Trophoblast cell (in vitro differentiated cells and primary cell): ENCODE results near the gene MGAT3.

ENCODE experiments used
- DNase-seq, 2 donors: peaks; one replicate each; pipeline ENCODE4 v3.0.0-alpha.2; 2016
- H2AFZ ChIP-seq: 2 replicates; pipeline ENCODE4 v1.6.1; 2013; ENCODE audit warnings: low read length, moderate library complexity, mild to moderate bottlenecking; ENCODE audit not compliant: insufficient read depth, poor library complexity
- H2AK5ac ChIP-seq: 2 replicates; pipeline ENCODE4 v1.6.1; 2013; ENCODE audit warnings: mild to moderate bottlenecking, low read length
- H2BK120ac ChIP-seq: 2 replicates; pipeline ENCODE4 v1.6.1; 2013; ENCODE audit warnings: low read length, mild to moderate bottlenecking, moderate library complexity; ENCODE audit not compliant: insufficient read depth, poor library complexity
- H2BK12ac ChIP-seq: 2 replicates; pipeline ENCODE4 v1.6.1; 2013; ENCODE audit warnings: mild to moderate bottlenecking, low read length, moderate library complexity
- H2BK5ac ChIP-seq: 2 replicates; pipeline ENCODE4 v1.6.1; 2013; ENCODE audit warnings: low read length, low read depth, moderate library complexity, mild to moderate bottlenecking; ENCODE audit not compliant: poor library complexity
- H3K14ac ChIP-seq: 2 replicates; pipeline ENCODE4 v1.6.1; 2013; ENCODE audit warnings: mild to moderate bottlenecking, low read length
- H3K18ac ChIP-seq: 2 replicates; pipeline ENCODE4 v1.6.1; 2013; ENCODE audit warnings: mild to moderate bottlenecking, low read length
- H3K23ac ChIP-seq: 2 replicates; pipeline ENCODE4 v1.6.1; 2013; ENCODE audit warnings: low read length
- H3K27ac ChIP-seq: 2 replicates; pipeline ENCODE4 v1.5.1; 2013; ENCODE audit warnings: low read depth, mild to moderate bottlenecking, inconsistent platforms, low read length, moderate library complexity
- H3K27me3 ChIP-seq: 2 replicates; pipeline ENCODE4 v1.6.1; 2013; ENCODE audit warnings: inconsistent platforms, mild to moderate bottlenecking, low read length, moderate library complexity; ENCODE audit not compliant: insufficient read depth
- H3K36me3 ChIP-seq, 2 experiments: 1 replicate in 1 of 2; 2 replicates in 1 of 2; pipeline ENCODE4 v1.6.1; 2013; ENCODE audit warnings: low read length in 2 of 2, mild to moderate bottlenecking in 2 of 2, moderate library complexity in 1 of 2; ENCODE audit not compliant: insufficient read depth in 2 of 2, control insufficient read depth in 1 of 2
- H3K4ac ChIP-seq: 2 replicates; pipeline ENCODE4 v1.6.1; 2013; ENCODE audit warnings: low read depth, mild to moderate bottlenecking, low read length, moderate library complexity
- H3K4me1 ChIP-seq, 2 experiments: 1 replicate in 1 of 2; 2 replicates in 1 of 2; pipeline ENCODE4 v1.6.1; 2013; ENCODE audit warnings: low read length in 2 of 2, mild to moderate bottlenecking in 2 of 2, moderate library complexity in 1 of 2; ENCODE audit not compliant: insufficient read depth in 2 of 2, control insufficient read depth in 1 of 2
- H3K4me2 ChIP-seq: 2 replicates; pipeline ENCODE4 v1.6.1; 2013; ENCODE audit warnings: inconsistent platforms, mild to moderate bottlenecking, low read length, moderate library complexity
- H3K4me3 ChIP-seq: 2 replicates; pipeline ENCODE4 v1.5.1; 2013; ENCODE audit warnings: mild to moderate bottlenecking, low read depth, low read length, inconsistent platforms
- H3K79me1 ChIP-seq: one replicate; pipeline ENCODE4 v1.6.1; 2013; ENCODE audit warnings: low read length
- H3K79me2 ChIP-seq: 2 replicates; pipeline ENCODE4 v1.6.1; 2013; ENCODE audit warnings: low read length, mild to moderate bottlenecking; ENCODE audit not compliant: control insufficient read depth, insufficient read depth, poor library complexity
- H3K9ac ChIP-seq: 2 replicates; pipeline ENCODE4 v1.6.1; 2013; ENCODE audit warnings: mild to moderate bottlenecking, low read length
- H3K9me3 ChIP-seq: 2 replicates; pipeline ENCODE4 v1.6.1; 2013; ENCODE audit warnings: low read depth, mild to moderate bottlenecking, control low read depth, inconsistent platforms, low read length; ENCODE audit not compliant: insufficient read depth
- H4K12ac ChIP-seq: 2 replicates; pipeline ENCODE4 v1.6.1; 2013; ENCODE audit warnings: low read depth, mild to moderate bottlenecking, low read length, moderate library complexity
- H4K8ac ChIP-seq: 2 replicates; pipeline ENCODE4 v1.6.1; 2013; ENCODE audit warnings: low read depth, mild to moderate bottlenecking, low read length, moderate library complexity
- H4K91ac ChIP-seq: one replicate; pipeline ENCODE4 v1.6.1; 2013; ENCODE audit warnings: low read depth, mild to moderate bottlenecking, low read length, moderate library complexity
- WGBS: extraction: QIAGEN DNeasy Blood & Tissue Kit; methylation state at CpG from one replicate; pipeline ENCODE4 v1.1.7; 2013; ENCODE audit warnings: missing lambda C conversion rate; ENCODE audit not compliant: insufficient read length, insufficient coverage; ENCODE audit errors: extremely low coverage; 5-methylcytosine and 5-hydroxymethylcytosine counted together

MGAT3 gene

GRCh38 chr22:39449708-39450107 is 7.1 kb upstream of the MGAT3 start:
- H2AFZ ChIP-seq = no peak overlapping the region
- no peak overlapping the region for H4K8ac ChIP-seq
- H3K23ac ChIP-seq = no peak overlapping the region
- H2BK120ac ChIP-seq = no peak overlapping the region
- peaks cover 1% of the 10 kb centered on the region for H3K79me2 ChIP-seq
- no peak overlapping the region for H2BK5ac ChIP-seq
- DNase-seq = no peak
- H2AK5ac ChIP-seq = peak overlapping the region; percentile 25
- H3K4ac ChIP-seq = no peak overlapping the region
- peaks cover 23% of the 10 kb centered on the region for H3K79me1 ChIP-seq
- H3K36me3 ChIP-seq = no peaks in the 10 kb centered on the region
- no peak overlapping the region for H3K4me3 ChIP-seq
- H4K12ac ChIP-seq = no peak overlapping the region
- no CpG with 5 or more reads among the region's 6 CpGs for WGBS
- no peaks in the 10 kb centered on the region for H3K9me3 ChIP-seq
- H3K27ac ChIP-seq = no peak overlapping the region
- no peak overlapping the region for H3K4me2 ChIP-seq
- H3K18ac ChIP-seq = no peak overlapping the region
- H3K14ac ChIP-seq = no peak overlapping the region
- H3K27me3 ChIP-seq = no peaks in the 10 kb centered on the region
- H3K9ac ChIP-seq = no peak overlapping the region
- no peak overlapping the region for H2BK12ac ChIP-seq
- H3K4me1 ChIP-seq = peaks cover 37 to 40% of the 10 kb centered on the region in 2 experiments
- H4K91ac ChIP-seq = no peak overlapping the region

GRCh38 chr22:39450258-39450955 is 6.4 kb upstream of the MGAT3 start:
- Histone ChIP-seq H2BK5ac (no peak overlapping the region), H3K79me1 (peaks cover 23% of the 10 kb centered on the region), H2AFZ (no peak overlapping the region), H3K4me3 (peak overlapping the region; percentile 32), H3K4me2 (no peak overlapping the region), H3K27me3 (no peaks in the 10 kb centered on the region), H3K18ac (no peak overlapping the region), H3K14ac (no peak overlapping the region), H3K27ac (no peak overlapping the region), H3K23ac (no peak overlapping the region), H3K4ac (no peak overlapping the region), H4K8ac (no peak overlapping the region), H4K91ac (no peak overlapping the region), H3K79me2 (peaks cover 1% of the 10 kb centered on the region), H3K36me3 (no peaks in the 10 kb centered on the region), H2AK5ac (no peak overlapping the region), H2BK120ac (no peak overlapping the region), H2BK12ac (no peak overlapping the region), H3K9me3 (no peaks in the 10 kb centered on the region), H3K9ac (no peak overlapping the region), H4K12ac (no peak overlapping the region), H3K4me1 (peaks cover 40 to 42% of the 10 kb centered on the region in 2 experiments)
- WGBS = no CpG with 5 or more reads among the region's 13 CpGs
- no peak for DNase-seq

- Histone ChIP-seq H2AFZ (no peak overlapping the region), H3K79me1 (peaks cover 15% of the 10 kb centered on the region), H2AK5ac (no peak overlapping the region), H3K27ac (no peak overlapping the region), H3K9ac (no peak overlapping the region), H2BK5ac (no peak overlapping the region), H3K36me3 (no peaks in the 10 kb centered on the region), H3K4me1 (peaks cover 32 to 38% of the 10 kb centered on the region in 2 experiments), H3K4ac (no peak overlapping the region), H2BK12ac (peak overlapping the region; percentile 15), H4K12ac (no peak overlapping the region), H3K4me3 (no peak overlapping the region), H3K23ac (no peak overlapping the region), H4K91ac (peak overlapping the region; percentile 37), H3K4me2 (no peak overlapping the region), H4K8ac (no peak overlapping the region), H3K27me3 (no peaks in the 10 kb centered on the region), H3K9me3 (no peaks in the 10 kb centered on the region), H2BK120ac (no peak overlapping the region), H3K79me2 (peaks cover 4% of the 10 kb centered on the region), H3K14ac (no peak overlapping the region), H3K18ac (no peak overlapping the region)
- no peak for DNase-seq
- no CpG with 5 or more reads among the region's 6 CpGs for WGBS
Measured at GRCh38 chr22:39452740-39453040, 4.1 kb upstream of the MGAT3 start.

GRCh38 chr22:39453765-39454378 is 2.9 kb upstream of the MGAT3 start:
- Histone ChIP-seq H4K91ac (peak overlapping the region; percentile 21), H3K27ac (no peak overlapping the region), H3K23ac (no peak overlapping the region), H2BK5ac (no peak overlapping the region), H3K79me1 (peaks cover 19% of the 10 kb centered on the region), H3K9ac (no peak overlapping the region), H3K36me3 (no peaks in the 10 kb centered on the region), H4K8ac (no peak overlapping the region), H3K79me2 (peaks cover 16% of the 10 kb centered on the region), H3K4me3 (no peak overlapping the region), H3K9me3 (no peaks in the 10 kb centered on the region), H2BK120ac (no peak overlapping the region), H3K18ac (peak overlapping the region; percentile 22), H2BK12ac (no peak overlapping the region), H3K27me3 (no peaks in the 10 kb centered on the region), H3K4me1 (peaks cover 24 to 34% of the 10 kb centered on the region in 2 experiments), H3K4ac (no peak overlapping the region), H2AFZ (no peak overlapping the region), H2AK5ac (peak overlapping the region; percentile 24), H4K12ac (no peak overlapping the region), H3K14ac (peak overlapping the region; percentile 1), H3K4me2 (no peak overlapping the region)
- no CpG with 5 or more reads among the region's 9 CpGs for WGBS
- peak; percentile 53 to 65 for DNase-seq
